ENCODE data around the gene ZNF598. TPM values are rescaled to one million over a fixed set of nuclear protein-coding genes. Genes with fewer than 3 reads are reported as not detected.

The ZNF598 gene
- total RNA-seq, 3 donors from 2014 or later, result 16.0 to 25.2 (median 22.2) TPM

GRCh38 chr16:2047330-2048115, 37.9 kb upstream of the ZNF598 start, which contains the start of the genes NTHL1 and TSC2:
Gene NTHL1 (minus strand): TSS chr16:2047834. CDS start chr16:2047823, 11 bp downstream.
Gene TSC2 (plus strand): TSS chr16:2047985. CDS start chr16:2048616, 631 bp downstream.
- TF ChIP-seq CTCF (IDR thresholded peaks at IDR 0.05) (peak; percentile 35 to 42 (median 38)), POLR2AphosphoS5 (IDR thresholded peaks at IDR 0.05) (peak; percentile 44 to 92 (median 81)), POLR2A (IDR thresholded peaks at IDR 0.05) (no peak)
- Histone ChIP-seq H3K4me1 (peaks cover 13% of the 10 kb centered on the region in 2 donors), H3K36me3 (no peaks in the 10 kb centered on the region), H3K27me3 (no peaks in the 10 kb centered on the region), H3K27ac (peak within 1 kb of the TSS; percentile 72 to 88), H3K4me3 (peak within 1 kb of the TSS; percentile 90 to 99 (median 93)), H3K9me3 (no peaks in the 10 kb centered on the region)
- peak; percentile 95 for DNase-seq (ENCODE audit: low spot score in 2 of 2)
- intact Hi-C loops (cut with DNase I; ENCODE audit: low total_unique reads), result no loop called here

- Histone ChIP-seq H3K27me3 (no peaks in the 10 kb centered on the region), H3K27ac (peak overlapping the region in 1 of 2 donors; percentile 88), H3K9me3 (no peaks in the 10 kb centered on the region), H3K4me3 (peak overlapping the region; percentile 90 to 99 (median 93)), H3K36me3 (no peaks in the 10 kb centered on the region), H3K4me1 (peaks cover 13% of the 10 kb centered on the region in 2 donors)
- intact Hi-C loops (cut with DNase I; ENCODE audit: low total_unique reads), result no loop called here
- no peak for TF ChIP-seq CTCF (IDR thresholded peaks at IDR 0.05)
- no peak for TF ChIP-seq POLR2AphosphoS5 (IDR thresholded peaks at IDR 0.05)
- TF ChIP-seq POLR2A (IDR thresholded peaks at IDR 0.05), result no peak
- no peak for DNase-seq (ENCODE audit: low spot score in 2 of 2)
Measured at GRCh38 chr16:2046893-2047329, 37.3 kb upstream of the ZNF598 start.

GRCh38 chr16:2045965-2046892, 36.6 kb upstream of the ZNF598 start:
- TF ChIP-seq POLR2A (IDR thresholded peaks at IDR 0.05), result no peak
- no peak for TF ChIP-seq CTCF (IDR thresholded peaks at IDR 0.05)
- no peak for TF ChIP-seq POLR2AphosphoS5 (IDR thresholded peaks at IDR 0.05)
- H3K27ac ChIP-seq, result peak overlapping the region in 1 of 2 donors; percentile 88

GRCh38 chr16:2044541-2044940, 34.9 kb upstream of the ZNF598 start:
- intact Hi-C loops (cut with DNase I; ENCODE audit: low total_unique reads), result no loop called here
- no peak for DNase-seq (ENCODE audit: low spot score in 2 of 2)
- H3K9me3 ChIP-seq, result no peaks in the 10 kb centered on the region
- H3K27ac ChIP-seq, result peak overlapping the region in 1 of 2 donors; percentile 32
- no peaks in the 10 kb centered on the region for H3K27me3 ChIP-seq
- no peak overlapping the region for H3K4me3 ChIP-seq
- peaks cover 13% of the 10 kb centered on the region in 2 donors for H3K4me1 ChIP-seq
- TF ChIP-seq CTCF (IDR thresholded peaks at IDR 0.05) (no peak), POLR2A (IDR thresholded peaks at IDR 0.05) (no peak), POLR2AphosphoS5 (IDR thresholded peaks at IDR 0.05) (no peak)
- no peaks in the 10 kb centered on the region for H3K36me3 ChIP-seq

More at GRCh38 chr16:2045965-2046892, 36.6 kb upstream of the ZNF598 start:
- Histone ChIP-seq H3K4me1 (peaks cover 13% of the 10 kb centered on the region in 2 donors), H3K27me3 (no peaks in the 10 kb centered on the region), H3K4me3 (peak overlapping the region in 1 of 3 donors; percentile 99), H3K36me3 (no peaks in the 10 kb centered on the region), H3K9me3 (no peaks in the 10 kb centered on the region)
- no peak for DNase-seq (ENCODE audit: low spot score in 2 of 2)
- intact Hi-C loops (cut with DNase I; ENCODE audit: low total_unique reads), result no loop called here

Data from breast epithelium (tissue), 4 donors.